Activated naive CD8-positive, alpha-beta T cell treated with anti-CD3 and anti-CD28 coated beads, Interleukin-2, amount 50 U/mL, for 24 hours (primary cell): Measurements from ENCODE around the gene CIDEC.
"Not testable (repeated sequence)": the region's sequence is repeated elsewhere in the genome, so short reads cannot be mapped to it uniquely, and the experiment has no call there.

Source experiments
- ATAC-seq: fragments of 150-1000 bp; cut with Tn5 transposase; one replicate; pipeline ENCODE4 v1.10.0; 2021
- DNase-seq: peaks from one replicate; pipeline ENCODE4 v3.0.0; 2021
- H3K27ac Mint-ChIP-seq: one replicate; pipeline ENCODE4 v1.8.0; 2021; ENCODE audit warnings: mild to moderate bottlenecking, mixed read lengths
- H3K27me3 Mint-ChIP-seq: one replicate; pipeline ENCODE4 v1.8.0; 2021; ENCODE audit warnings: mixed read lengths
- H3K36me3 Mint-ChIP-seq: one replicate; pipeline ENCODE4 v1.8.0; 2021; ENCODE audit warnings: low read depth, mixed read lengths
- H3K4me1 Mint-ChIP-seq: one replicate; pipeline ENCODE4 v1.8.0; 2021; ENCODE audit warnings: mixed read lengths
- H3K4me3 Mint-ChIP-seq: one replicate; pipeline ENCODE4 v1.8.0; 2021; ENCODE audit warnings: mild to moderate bottlenecking, moderate library complexity, mixed read lengths
- H3K9me3 Mint-ChIP-seq: one replicate; pipeline ENCODE4 v1.8.0; 2021; ENCODE audit warnings: mixed read lengths

CIDEC gene

DNA sequence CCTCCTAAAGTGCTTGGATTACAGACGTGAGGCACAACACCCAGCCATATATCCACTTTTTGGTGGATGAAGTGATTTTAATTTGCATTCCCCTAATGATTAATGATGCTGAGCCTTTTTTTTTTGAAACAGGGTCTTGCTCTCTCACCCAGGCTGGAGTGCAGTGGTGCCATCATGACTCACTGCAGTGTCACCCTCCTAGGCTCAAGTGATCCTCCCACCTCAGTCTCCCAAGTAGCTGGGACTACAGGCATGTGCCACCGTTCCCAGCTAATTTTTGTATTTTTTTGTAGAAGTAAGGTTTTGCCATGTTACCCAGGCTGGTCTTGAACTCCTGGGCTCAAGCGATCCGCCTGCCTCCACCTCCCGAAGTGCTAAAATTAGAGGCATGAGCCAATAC, 8.0 kb downstream of the CIDEC start:
- not testable (repeated sequence) for ATAC-seq, H3K9me3 Mint-ChIP-seq, H3K27me3 Mint-ChIP-seq, H3K4me3 Mint-ChIP-seq, H3K36me3 Mint-ChIP-seq, H3K27ac Mint-ChIP-seq, DNase-seq, H3K4me1 Mint-ChIP-seq

GRCh38 chr3:9870978-9871377, 9.1 kb downstream of the CIDEC start:
- Mint-ChIP-seq H3K4me3 (no peak overlapping the region), H3K27me3 (no peaks in the 10 kb centered on the region), H3K9me3 (no peaks in the 10 kb centered on the region), H3K4me1 (no peaks in the 10 kb centered on the region), H3K36me3 (no peaks in the 10 kb centered on the region), H3K27ac (no peak overlapping the region)
- no peak for DNase-seq
- ATAC-seq = no peak

DNA sequence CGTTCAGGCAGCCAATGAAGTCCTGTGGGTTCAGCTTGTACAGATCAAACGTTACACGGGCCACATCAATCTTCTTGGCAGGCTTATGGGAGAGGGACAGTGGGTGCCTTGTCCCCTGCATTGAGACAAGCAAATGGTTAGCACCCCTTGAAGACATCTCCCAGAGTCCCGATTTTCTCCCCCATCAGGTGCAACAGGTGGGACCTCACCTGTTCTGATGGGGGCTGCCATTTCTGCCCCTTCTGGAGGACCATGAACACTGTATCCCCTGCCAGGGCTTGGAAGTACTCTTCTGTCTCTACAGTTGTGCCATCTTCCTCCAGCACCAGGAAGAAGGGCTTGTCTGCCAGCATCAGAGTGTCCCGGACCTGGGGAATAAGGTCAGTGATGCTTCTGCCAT, 10.1 kb downstream of the CIDEC start:
- Mint-ChIP-seq H3K9me3 (no peaks in the 10 kb centered on the region), H3K4me1 (no peaks in the 10 kb centered on the region), H3K27me3 (no peaks in the 10 kb centered on the region), H3K27ac (no peak overlapping the region), H3K4me3 (no peak overlapping the region), H3K36me3 (no peaks in the 10 kb centered on the region)
- no peak for DNase-seq
- no peak for ATAC-seq

DNA sequence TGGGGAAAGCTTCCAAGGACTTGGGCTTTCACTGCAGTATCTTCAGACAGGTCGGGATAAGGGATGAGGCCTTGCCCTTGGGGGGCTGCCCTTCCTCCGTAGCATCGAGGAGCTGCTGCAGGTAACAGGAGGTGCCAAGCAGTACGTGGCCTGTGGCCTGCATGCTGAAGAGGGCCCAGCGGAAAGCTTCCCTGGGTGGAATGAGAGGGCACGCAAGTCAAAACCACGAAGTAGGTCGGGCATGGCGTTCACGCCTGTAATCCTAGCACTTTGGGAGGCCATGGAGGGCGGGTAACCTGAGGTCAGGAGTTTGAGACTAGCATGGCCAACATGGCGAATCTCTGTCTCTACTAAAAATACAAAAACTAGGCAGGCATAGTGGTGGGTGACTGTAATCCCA, 12.9 kb downstream of the CIDEC start:
- Mint-ChIP-seq H3K36me3 (no peaks in the 10 kb centered on the region), H3K9me3 (no peaks in the 10 kb centered on the region)

DNA sequence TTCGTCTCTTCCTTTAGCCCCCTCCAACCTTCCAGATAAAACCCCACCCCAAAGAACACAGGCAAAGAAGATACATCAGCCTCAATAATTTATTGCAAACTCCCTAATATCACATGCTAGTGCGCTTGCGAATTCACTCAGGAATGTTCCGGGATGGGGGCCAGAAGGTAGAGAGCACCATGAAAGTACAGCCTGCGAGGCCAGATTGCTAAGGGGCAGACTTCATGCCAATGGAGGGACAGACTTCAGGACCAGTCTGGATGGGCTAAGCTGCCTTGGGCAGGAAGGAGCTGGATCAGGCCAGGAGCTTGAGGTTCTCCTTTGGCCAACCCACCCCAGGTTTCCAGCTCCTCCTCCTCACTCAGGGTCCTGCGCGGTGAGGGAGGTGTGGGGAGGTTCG, 13.4 kb downstream of the CIDEC start:
- DNase-seq (no peak), ATAC-seq (no peak)
- H3K36me3 Mint-ChIP-seq = no peaks in the 10 kb centered on the region
- no peaks in the 10 kb centered on the region for H3K4me1 Mint-ChIP-seq
- H3K9me3 Mint-ChIP-seq = no peaks in the 10 kb centered on the region
- H3K27ac Mint-ChIP-seq = no peak overlapping the region
- H3K4me3 Mint-ChIP-seq = no peak overlapping the region
- H3K27me3 Mint-ChIP-seq = peaks cover 6% of the 10 kb centered on the region

More for the DNA sequence above, 12.9 kb downstream of the CIDEC start:
- Mint-ChIP-seq H3K27me3 (peaks cover 3% of the 10 kb centered on the region), H3K27ac (no peak overlapping the region), H3K4me3 (no peak overlapping the region), H3K4me1 (no peaks in the 10 kb centered on the region)
- DNase-seq (no peak), ATAC-seq (no peak)

- H3K27ac Mint-ChIP-seq, DNase-seq, ATAC-seq, H3K9me3 Mint-ChIP-seq, H3K27me3 Mint-ChIP-seq, H3K4me1 Mint-ChIP-seq, H3K36me3 Mint-ChIP-seq, H3K4me3 Mint-ChIP-seq: not testable (repeated sequence)
Observed at GRCh38 chr3:9865125-9865637, 14.9 kb downstream of the CIDEC start.

GRCh38 chr3:9864200-9864927, 15.7 kb downstream of the CIDEC start:
- Mint-ChIP-seq H3K9me3 (no peaks in the 10 kb centered on the region), H3K27ac (no peak overlapping the region), H3K36me3 (no peaks in the 10 kb centered on the region), H3K27me3 (peaks cover 6% of the 10 kb centered on the region), H3K4me1 (no peaks in the 10 kb centered on the region), H3K4me3 (no peak overlapping the region)
- no peak for DNase-seq
- ATAC-seq = no peak

DNA sequence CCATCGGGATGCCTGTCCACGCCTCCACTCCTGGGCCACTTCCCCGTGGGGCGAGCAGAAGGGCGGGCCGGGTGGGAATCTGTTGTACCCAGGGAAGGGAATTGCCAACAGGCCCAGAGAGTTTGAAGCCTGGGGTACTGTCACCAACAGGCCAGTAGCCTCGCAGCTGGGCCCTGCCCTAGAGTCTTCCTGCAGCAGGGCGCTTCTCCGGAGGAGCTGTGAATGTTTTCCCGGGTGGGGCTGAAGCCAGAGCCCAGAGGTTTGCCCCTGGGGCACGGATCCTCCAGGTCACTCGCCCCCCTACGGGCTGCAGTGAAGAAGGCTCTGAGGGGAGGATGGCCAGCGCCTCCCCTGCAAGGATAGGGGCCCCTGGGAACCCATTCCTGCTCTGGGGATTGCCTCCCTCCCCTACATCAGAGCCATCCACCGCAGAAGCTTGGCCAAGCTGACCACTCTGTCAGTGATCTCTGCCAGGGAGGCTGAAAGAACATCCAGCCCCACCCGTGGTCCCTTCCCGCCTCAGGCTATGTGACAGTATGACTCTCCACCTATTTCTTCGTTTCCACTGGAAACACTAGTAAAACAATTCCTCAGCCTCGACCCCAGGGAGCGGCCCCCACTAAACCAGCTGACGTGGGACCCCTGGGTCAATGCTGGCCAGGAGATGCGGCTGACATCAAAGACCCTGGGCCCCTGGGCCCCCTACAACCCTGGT, 16.8 kb downstream of the CIDEC start:
- no peaks in the 10 kb centered on the region for H3K36me3 Mint-ChIP-seq
- H3K27ac Mint-ChIP-seq = no peak overlapping the region
- H3K9me3 Mint-ChIP-seq = no peaks in the 10 kb centered on the region
- H3K27me3 Mint-ChIP-seq = peaks cover 6% of the 10 kb centered on the region
- DNase-seq (no peak), ATAC-seq (no peak)
- no peak overlapping the region for H3K4me3 Mint-ChIP-seq
- H3K4me1 Mint-ChIP-seq = no peaks in the 10 kb centered on the region

- DNase-seq (peak; percentile 48), ATAC-seq (peak; percentile 82)
- Mint-ChIP-seq H3K9me3 (no peaks in the 10 kb centered on the region), H3K4me3 (no peak overlapping the region), H3K36me3 (no peaks in the 10 kb centered on the region), H3K27ac (no peak overlapping the region), H3K27me3 (peaks cover 6% of the 10 kb centered on the region), H3K4me1 (no peaks in the 10 kb centered on the region)
Observed at GRCh38 chr3:9862391-9863057, 17.5 kb downstream of the CIDEC start.

DNA sequence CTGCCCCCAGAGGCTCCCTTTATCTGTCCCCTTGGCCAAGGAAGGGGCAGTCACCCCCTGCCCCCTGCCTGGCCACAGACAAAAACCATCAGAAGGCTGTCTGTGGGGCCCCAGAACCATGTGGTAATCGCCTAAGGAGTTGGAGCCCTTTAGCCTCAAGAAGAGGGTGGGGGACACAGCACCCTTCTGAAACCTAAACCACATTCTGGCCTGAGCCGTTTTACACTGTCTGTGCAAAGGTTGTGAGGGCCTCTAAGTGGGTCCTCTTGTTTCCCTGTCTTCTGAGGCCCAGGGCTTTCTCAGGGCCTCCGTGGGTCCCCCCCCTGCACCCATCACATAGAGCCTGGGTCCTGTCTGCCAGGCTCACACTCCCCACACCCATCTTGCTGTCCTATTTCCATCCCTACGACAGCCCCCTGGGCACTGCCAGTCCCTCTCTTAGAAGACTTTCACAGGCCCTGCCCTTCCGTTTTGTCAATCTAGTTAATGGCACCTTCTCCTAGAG, 18.4 kb downstream of the CIDEC start:
- Mint-ChIP-seq H3K4me1 (no peaks in the 10 kb centered on the region), H3K4me3 (no peak overlapping the region), H3K27ac (no peak overlapping the region), H3K9me3 (no peaks in the 10 kb centered on the region), H3K27me3 (peaks cover 6% of the 10 kb centered on the region), H3K36me3 (no peaks in the 10 kb centered on the region)
- no peak for DNase-seq
- no peak for ATAC-seq

DNA sequence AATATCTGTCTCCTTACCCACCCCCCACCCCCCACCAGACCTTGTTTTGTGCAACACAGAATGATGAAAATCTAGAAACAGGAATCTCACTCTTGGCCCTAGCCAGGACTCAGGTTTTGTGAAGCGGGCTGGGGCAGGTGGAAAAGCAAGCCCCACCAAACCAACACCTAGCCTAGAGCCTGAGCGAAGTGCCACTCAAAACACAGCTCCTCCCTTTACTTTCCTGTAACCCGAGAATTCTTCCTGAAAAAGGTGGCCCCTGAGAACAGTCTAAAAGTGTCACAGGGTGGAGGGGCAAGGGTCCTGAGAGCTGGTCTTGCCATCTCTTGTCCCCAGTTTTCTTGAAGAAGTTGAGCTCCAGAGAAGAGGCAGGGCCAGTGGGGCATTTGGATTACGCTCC, 18.9 kb downstream of the CIDEC start:
- Mint-ChIP-seq H3K27me3 (peaks cover 6% of the 10 kb centered on the region), H3K27ac (no peak overlapping the region), H3K9me3 (no peaks in the 10 kb centered on the region), H3K4me1 (no peaks in the 10 kb centered on the region), H3K36me3 (no peaks in the 10 kb centered on the region), H3K4me3 (no peak overlapping the region)
- no peak for ATAC-seq
- DNase-seq = no peak

- Mint-ChIP-seq H3K36me3 (no peaks in the 10 kb centered on the region), H3K27ac (no peak overlapping the region), H3K4me3 (no peak overlapping the region), H3K4me1 (no peaks in the 10 kb centered on the region), H3K9me3 (no peaks in the 10 kb centered on the region), H3K27me3 (peaks cover 6% of the 10 kb centered on the region)
- ATAC-seq (no peak), DNase-seq (no peak)
Observed at GRCh38 chr3:9859530-9860025, 20.5 kb downstream of the CIDEC start.

- H3K27me3 Mint-ChIP-seq = no peaks in the 10 kb centered on the region
- H3K4me3 Mint-ChIP-seq = no peak overlapping the region
- ATAC-seq = no peak
- no peaks in the 10 kb centered on the region for H3K36me3 Mint-ChIP-seq
- DNase-seq = no peak
- no peak overlapping the region for H3K27ac Mint-ChIP-seq
- no peaks in the 10 kb centered on the region for H3K9me3 Mint-ChIP-seq
- H3K4me1 Mint-ChIP-seq = no peaks in the 10 kb centered on the region
Observed at GRCh38 chr3:9855594-9855993, 24.5 kb downstream of the CIDEC start.

GRCh38 chr3:9854291-9854940, 25.6 kb downstream of the CIDEC start:
- not testable (repeated sequence) for H3K9me3 Mint-ChIP-seq, H3K4me1 Mint-ChIP-seq, H3K36me3 Mint-ChIP-seq, H3K4me3 Mint-ChIP-seq, H3K27me3 Mint-ChIP-seq, DNase-seq, H3K27ac Mint-ChIP-seq, ATAC-seq
